B cell (primary cell): ENCODE data around the gene GNAT2. TPM values are rescaled to one million over a fixed set of nuclear protein-coding genes. Genes with fewer than 3 reads are reported as not detected.

Experiments
- ATAC-seq: fragments of 200-7000 bp; cut with Tn5 transposase; one replicate; pipeline ENCODE4 v1.10.0; 2021; ENCODE audit warnings: low read depth, mild to moderate bottlenecking, moderate number of reproducible peaks, moderate library complexity
- CTCF ChIA-PET: fragments of 350-600 bp; sonication (Branson Sonifier 250); formaldehyde crosslinking; loops from one replicate; lab custom pipeline; 2021; ENCODE audit warnings: antibody characterized with exemption, inconsistent platforms; lab: Charles Lee
- POLR2A ChIA-PET: fragments of 350-600 bp; sonication (Branson Sonifier 250); formaldehyde crosslinking; loops from one replicate; lab custom pipeline; 2021; ENCODE audit warnings: antibody characterized with exemption; lab: Charles Lee
- DNase-seq: peaks from one replicate; pipeline ENCODE4 v3.0.0; 2013
- H2AFZ ChIP-seq: 2 replicates; pipeline ENCODE4 v1.6.1; 2012; ENCODE audit warnings: mild to moderate bottlenecking, low read depth, low read length; ENCODE audit not compliant: insufficient read depth, poor library complexity, severe bottlenecking
- H3K27ac ChIP-seq, 2 donors: 1 replicate in 1 of 2; 2 replicates in 1 of 2; pipeline ENCODE4 v1.5.1; 2012 to 2013; ENCODE audit warnings: low read length in 2 of 2, mild to moderate bottlenecking in 2 of 2, moderate library complexity in 1 of 2
- H3K27me3 ChIP-seq, 4 experiments: fragments of 200-600 bp in 1 of 4; sonication (generic) in 1 of 4; replicated peaks in 1 of 4; 1 replicate in 2 of 4; 2 replicates in 2 of 4; pipeline versions ENCODE4 v1.6.1 to v1.7.0; 2013 to 2016; ENCODE audit warnings: low read length in 3 of 4, mild to moderate bottlenecking in 2 of 4, mixed read lengths in 1 of 4, moderate library complexity in 1 of 4; ENCODE audit not compliant: insufficient read depth in 4 of 4, control insufficient read depth in 3 of 4; ENCODE audit errors: control extremely low read depth in 1 of 4
- H3K36me3 ChIP-seq, 2 experiments: replicated peaks in 1 of 2; 1 replicate in 1 of 2; 2 replicates in 1 of 2; pipeline versions ENCODE4 v1.6.1 to v1.7.1; 2013; ENCODE audit warnings: low read length in 1 of 2; ENCODE audit not compliant: insufficient read depth in 2 of 2, control insufficient read depth in 1 of 2; ENCODE audit errors: control extremely low read depth in 1 of 2, extremely low read depth in 1 of 2
- H3K4me1 ChIP-seq, 2 donors: fragments of 200-600 bp in 1 of 2; sonication (generic) in 1 of 2; 1 replicate in 1 of 2; 2 replicates in 1 of 2; pipeline versions ENCODE4 v1.5.1 to v1.6.1; 2013 to 2017; ENCODE audit warnings: low read length in 2 of 2; ENCODE audit not compliant: control insufficient read depth in 2 of 2, insufficient read depth in 2 of 2
- H3K4me2 ChIP-seq: replicated peaks from 2 replicates; pipeline ENCODE3; 2012; ENCODE audit warnings: mild to moderate bottlenecking, low read depth, low read length; ENCODE audit not compliant: poor library complexity, severe bottlenecking
- H3K4me3 ChIP-seq, 5 experiments: fragments of 200-600 bp in 1 of 5; sonication (generic) in 1 of 5; 1 replicate in 3 of 5; 2 replicates in 2 of 5; pipeline versions ENCODE4 v1.5.1 to v1.7.0; 2011 to 2016; ENCODE audit warnings: low read length in 4 of 5, mild to moderate bottlenecking in 4 of 5, low read depth in 2 of 5, control low read depth in 1 of 5, moderate library complexity in 1 of 5; ENCODE audit not compliant: insufficient read depth in 1 of 5; ENCODE audit errors: control extremely low read depth in 1 of 5, extremely low read depth in 1 of 5
- H3K79me2 ChIP-seq: fragments of 200-600 bp; sonication (generic); one replicate; pipeline ENCODE4 v1.6.0; 2016; ENCODE audit warnings: low read length; ENCODE audit not compliant: control insufficient read depth, insufficient read depth
- H3K9ac ChIP-seq: fragments of 200-600 bp; sonication (generic); 2 replicates; pipeline ENCODE4 v1.6.1; 2017; ENCODE audit warnings: mild to moderate bottlenecking, low read length, moderate library complexity
- H3K9me3 ChIP-seq, 3 donors: one replicate each; pipeline versions ENCODE4 v1.6.1 to v1.7.1; 2013; ENCODE audit warnings: low read length in 2 of 3; ENCODE audit not compliant: control insufficient read depth in 2 of 3, insufficient read depth in 1 of 3; ENCODE audit errors: control extremely low read depth in 1 of 3
- H4K20me1 ChIP-seq: 2 replicates; pipeline ENCODE4 v1.6.0; 2012; ENCODE audit warnings: mild to moderate bottlenecking, low read length; ENCODE audit not compliant: insufficient read depth, control insufficient read depth, poor library complexity, severe bottlenecking
- H3K27ac Mint-ChIP-seq: one replicate; pipeline ENCODE4 v1.8.0; 2021; ENCODE audit warnings: mixed read lengths
- H3K27me3 Mint-ChIP-seq: one replicate; pipeline ENCODE4 v1.8.0; 2021; ENCODE audit warnings: mixed read lengths
- H3K4me1 Mint-ChIP-seq: one replicate; pipeline ENCODE4 v1.8.0; 2021; ENCODE audit warnings: mixed read lengths
- H3K4me3 Mint-ChIP-seq: one replicate; pipeline ENCODE4 v1.8.0; 2021; ENCODE audit warnings: mixed read lengths
- H3K9me3 Mint-ChIP-seq: one replicate; pipeline ENCODE4 v1.8.0; 2022; ENCODE audit warnings: mixed read lengths; ENCODE audit not compliant: insufficient read depth
- EZH2 ChIP-seq: IDR thresholded peaks from 2 replicates; pipeline ENCODE4 v1.6.1; 2012; ENCODE audit warnings: borderline replicate concordance, low read depth, mild to moderate bottlenecking, moderate library complexity, low read length; ENCODE audit not compliant: insufficient read depth, poor library complexity, severe bottlenecking
- WGBS: methylation state at CpG from one replicate; pipeline ENCODE4 v1.1.5; 2013; ENCODE audit warnings: missing lambda C conversion rate; ENCODE audit not compliant: insufficient coverage; 5-methylcytosine and 5-hydroxymethylcytosine counted together
- intact Hi-C: fragments of 100-400 bp; cut with micrococcal nuclease; formaldehyde crosslinking; loops from one replicate; pipeline ENCODE4 v1.10.0; 2022
- polyA plus RNA-seq: library from polyadenylated mRNA; depleted of rRNA; stranded (reverse); fragments of >200 nt; gene quantifications from 2 replicates; pipeline ENCODE4 v1.2.3, GENCODE V29; 2012
- total RNA-seq, 2 donors: library from RNA; stranded (reverse); fragments of 120-200 nt in 1 of 2; gene quantifications; 1 replicate in 1 of 2; 2 replicates in 1 of 2; pipeline versions ENCODE4 v1.2.3 to v1.2.4, GENCODE V29; 2013 to 2022
- TF ChIP-seq, protein P1 (sequence below): fragments of 200-600 bp; IDR thresholded peaks from one replicate; pipeline ENCODE4 v1.8.0; 2022; ENCODE audit warnings: antibody characterized with exemption, mild to moderate bottlenecking

Gene GNAT2
- total and polyA plus RNA-seq, 2 donors (not counting 1 experiment from before 2014, with no cell fraction given): not detected

DNA sequence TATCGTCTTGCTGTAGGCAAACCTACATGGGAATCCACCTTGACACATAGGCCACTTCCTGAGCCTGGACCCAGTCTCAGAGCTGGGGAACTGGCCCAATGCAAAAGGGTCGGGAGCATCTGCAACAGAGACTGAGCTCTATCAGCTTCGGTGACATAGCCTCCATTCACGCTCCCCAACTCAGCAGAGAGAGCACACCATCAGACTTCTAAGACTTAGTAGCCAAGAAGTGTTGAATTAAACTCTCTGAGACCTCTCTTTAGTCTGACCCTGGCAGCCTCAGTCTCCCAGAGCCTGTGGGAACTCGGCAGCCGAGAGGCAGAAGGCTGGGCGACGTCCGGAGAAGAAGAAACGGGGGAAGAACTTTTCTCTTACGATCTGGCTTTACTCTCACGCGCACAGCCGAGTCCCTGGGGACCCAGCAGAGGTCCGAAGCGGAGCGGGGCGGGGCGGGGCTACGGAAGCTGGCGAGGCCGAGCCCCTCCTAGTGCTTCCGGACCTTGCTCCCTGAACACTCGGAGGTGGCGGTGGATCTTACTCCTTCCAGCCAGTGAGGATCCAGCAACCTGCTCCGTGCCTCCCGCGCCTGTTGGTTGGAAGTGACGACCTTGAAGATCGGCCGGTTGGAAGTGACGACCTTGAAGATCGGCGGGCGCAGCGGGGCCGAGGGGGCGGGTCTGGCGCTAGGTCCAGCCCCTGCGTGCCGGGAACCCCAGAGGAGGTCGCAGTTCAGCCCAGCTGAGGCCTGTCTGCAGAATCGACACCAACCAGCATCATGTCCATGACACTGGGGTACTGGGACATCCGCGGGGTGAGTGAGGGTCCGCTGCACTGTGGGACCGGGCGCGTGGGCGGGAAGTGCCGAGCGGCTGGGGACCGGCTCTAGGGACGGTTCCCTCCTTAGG, 36.5 kb upstream of the GNAT2 start, which contains the start of gene GSTM4:
Gene GSTM4 (plus strand): TSS at position 485 of the 905 bp plus-strand sequence. CDS start 291 bp downstream, at position 776.
- Histone ChIP-seq H3K4me1 (peaks cover 11 to 17% of the 10 kb centered on the region in 2 donors), H3K27me3 (peaks cover 0 to 6% (median 0%) of the 10 kb centered on the region in 4 experiments), H3K9me3 (no peaks in the 10 kb centered on the region), H3K4me2 (peak within 1 kb of the TSS; percentile 93), H3K9ac (peak within 1 kb of the TSS; percentile 85), H4K20me1 (no peaks in the 10 kb centered on the region), H3K4me3 (peak within 1 kb of the TSS; percentile 45 to 97 (median 90)), H3K79me2 (no peaks in the 10 kb centered on the region), H2AFZ (peak within 1 kb of the TSS; percentile 91), H3K27ac (peak within 1 kb of the TSS; percentile 37 to 76), H3K36me3 (peaks cover 0 to 9% of the 10 kb centered on the region in 2 experiments)
- Mint-ChIP-seq H3K27me3 (peaks cover 20% of the 10 kb centered on the region), H3K4me1 (peaks cover 23% of the 10 kb centered on the region), H3K4me3 (peak within 1 kb of the TSS; percentile 96), H3K9me3 (no peaks in the 10 kb centered on the region), H3K27ac (peak within 1 kb of the TSS; percentile 93)
- ATAC-seq: peak; percentile 96
- intact Hi-C loops: loop anchor here (1.0 to 10.0 kb wide), 4 partner anchors 13 to 328 kb away; partner anchors contain the start of genes AHCYL1, ATXN7L2 and GNAI3
- POLR2A ChIA-PET: interaction anchor here (0.6 to 1.5 kb wide), 8 partner anchors 17 to 1455 kb away, joined by 3 to 4 read pairs (median 4); partner anchors contain the start of genes AMPD2, GNAT2 and GSTM1
- WGBS: 1% methylated on average over 50 of the region's 54 CpGs
- CTCF ChIA-PET: interaction anchor here (1.2 to 5.8 kb wide), 6 partner anchors 15 to 329 kb away, joined by 3 to 42 read pairs (median 10); partner anchors contain the start of genes AHCYL1 and GNAI3
- DNase-seq: peak; percentile 90
- no peak for TF ChIP-seq EZH2
- TF ChIP-seq, protein P1, sequence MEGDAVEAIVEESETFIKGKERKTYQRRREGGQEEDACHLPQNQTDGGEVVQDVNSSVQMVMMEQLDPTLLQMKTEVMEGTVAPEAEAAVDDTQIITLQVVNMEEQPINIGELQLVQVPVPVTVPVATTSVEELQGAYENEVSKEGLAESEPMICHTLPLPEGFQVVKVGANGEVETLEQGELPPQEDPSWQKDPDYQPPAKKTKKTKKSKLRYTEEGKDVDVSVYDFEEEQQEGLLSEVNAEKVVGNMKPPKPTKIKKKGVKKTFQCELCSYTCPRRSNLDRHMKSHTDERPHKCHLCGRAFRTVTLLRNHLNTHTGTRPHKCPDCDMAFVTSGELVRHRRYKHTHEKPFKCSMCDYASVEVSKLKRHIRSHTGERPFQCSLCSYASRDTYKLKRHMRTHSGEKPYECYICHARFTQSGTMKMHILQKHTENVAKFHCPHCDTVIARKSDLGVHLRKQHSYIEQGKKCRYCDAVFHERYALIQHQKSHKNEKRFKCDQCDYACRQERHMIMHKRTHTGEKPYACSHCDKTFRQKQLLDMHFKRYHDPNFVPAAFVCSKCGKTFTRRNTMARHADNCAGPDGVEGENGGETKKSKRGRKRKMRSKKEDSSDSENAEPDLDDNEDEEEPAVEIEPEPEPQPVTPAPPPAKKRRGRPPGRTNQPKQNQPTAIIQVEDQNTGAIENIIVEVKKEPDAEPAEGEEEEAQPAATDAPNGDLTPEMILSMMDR: no peak
